Measurements from ENCODE around the gene FOXJ1. TPM values are rescaled to one million over a fixed set of nuclear protein-coding genes. Genes with fewer than 3 reads are reported as not detected.

FOXJ1 gene
- total and polyA plus RNA-seq, 2 of the 4 experiments (the other 2 are of a cell fraction) = 0.05 TPM; not detected in 1

DNA sequence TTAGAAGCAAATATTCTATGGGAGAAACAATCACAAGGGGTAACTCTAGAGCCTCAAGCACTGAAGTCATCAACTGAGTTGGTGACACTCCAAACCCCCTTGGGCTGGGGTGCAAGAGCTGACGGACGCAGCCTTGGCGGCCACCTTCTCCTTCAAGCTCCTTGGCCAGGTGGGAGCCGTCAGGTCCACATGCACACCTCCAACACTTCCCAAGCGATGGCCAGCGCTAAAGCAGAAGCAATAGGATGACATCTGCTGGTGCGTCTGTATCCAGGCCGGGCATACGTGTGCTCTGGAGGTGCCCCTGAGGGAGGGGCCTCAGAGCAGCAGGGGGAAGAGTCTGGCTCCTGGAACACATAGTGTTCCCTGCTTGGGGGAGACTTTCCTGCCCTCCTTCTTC is 12.2 kb upstream of the FOXJ1 start:
- H3K23ac ChIP-seq (ENCODE audit: low read depth, low read length) = no peak overlapping the region
- no peaks in the 10 kb centered on the region for H3K9me3 ChIP-seq (ENCODE audit: control insufficient read depth, insufficient read depth, low read length)
- no peak overlapping the region for H4K5ac ChIP-seq (ENCODE audit: low read depth, low read length)
- WGBS, 2 experiments (ENCODE audit: extremely low coverage in 2 of 2, insufficient read length in 1 of 2) = no CpG with 5 or more reads among the region's 9 CpGs
- no peak overlapping the region for H2BK15ac ChIP-seq (ENCODE audit: low read depth, low read length)
- no peak overlapping the region for H3K14ac ChIP-seq (replicated peaks; ENCODE audit: low read depth, low read length)
- no TSS peak for BruUV-seq (replicated peaks)
- no peak overlapping the region for H3K9ac ChIP-seq (ENCODE audit: low read depth, low read length)
- no peak overlapping the region for H3K56ac ChIP-seq (ENCODE audit: extremely low read depth, insufficient read depth, low read length)
- ATAC-seq (ENCODE audit: low read depth) = no peak
- no peak for DNase-seq
- peaks cover 5% of the 10 kb centered on the region for H3K27me3 ChIP-seq (ENCODE audit: control insufficient read depth, insufficient read depth, low read length)
- no peak overlapping the region for H2BK5ac ChIP-seq (ENCODE audit: low read depth, low read length, poor library complexity, severe bottlenecking)
- H2AK5ac ChIP-seq (ENCODE audit: low read depth, low read length) = no peak overlapping the region
- H3K4me3 ChIP-seq (ENCODE audit: insufficient read depth, low read depth, low read length) = no peak overlapping the region
- dilution Hi-C loops (cut with HindIII; ENCODE audit: low sequenced_read_pairs, unreplicated experiment) = no loop called here
- H3K4me2 ChIP-seq (ENCODE audit: low read depth, low read length) = no peak overlapping the region
- H4K20me1 ChIP-seq (ENCODE audit: insufficient read depth, low read length) = no peaks in the 10 kb centered on the region
- no peak overlapping the region for H4K91ac ChIP-seq (ENCODE audit: insufficient read depth, low read depth, low read length)
- no peaks in the 10 kb centered on the region; the same call in 1 of the 2 replicates for H3K4me1 ChIP-seq (ENCODE audit: control insufficient read depth, insufficient read depth, low read length)
- H2BK120ac ChIP-seq (ENCODE audit: low read depth, low read length) = no peak overlapping the region
- no peak overlapping the region for H2BK20ac ChIP-seq (ENCODE audit: low read depth, low read length)
- no peak overlapping the region for H3K18ac ChIP-seq (ENCODE audit: low read depth, low read length)
- H3K79me1 ChIP-seq (ENCODE audit: low read depth in 1 of 2, low read length in 2 of 2) = no peaks in the 10 kb centered on the region
- H3K27ac ChIP-seq (ENCODE audit: insufficient read depth, low read length) = no peak overlapping the region
- no peak overlapping the region for H4K8ac ChIP-seq (ENCODE audit: low read depth in 2 of 2, low read length in 2 of 2)
- H2AK9ac ChIP-seq (replicated peaks; ENCODE audit: low read depth, low read length, poor library complexity) = no peak overlapping the region
- no peak overlapping the region for H2AFZ ChIP-seq (replicated peaks; ENCODE audit: low read length, poor library complexity)
- ChIA-PET POLR2A (ENCODE audit: unreplicated experiment) (no interaction called here), CTCF (no interaction called here)
- intact Hi-C loops (cut with micrococcal nuclease) = no loop called here
- no peaks in the 10 kb centered on the region; the same call in 1 of the 2 replicates for H3K9me1 ChIP-seq (ENCODE audit: insufficient read depth, low read length)
- no peak overlapping the region for H3K4ac ChIP-seq (ENCODE audit: low read depth, low read length)
- TF ChIP-seq FOS (IDR thresholded peaks at IDR 0.05; ENCODE audit: low read depth, low read length) (no peak), RCOR1 (IDR thresholded peaks at IDR 0.05; ENCODE audit: insufficient replicate concordance, low read length) (no peak), MXI1 (IDR thresholded peaks at IDR 0.05; ENCODE audit: borderline replicate concordance, low read depth, low read length) (no peak), SMC3 (IDR thresholded peaks at IDR 0.05; ENCODE audit: low read depth, low read length) (no peak), RAD21 (IDR thresholded peaks at IDR 0.05; ENCODE audit: low read length) (no peak), RFX5 (IDR thresholded peaks at IDR 0.05; ENCODE audit: low read depth, low read length) (no peak), POLR2A (IDR thresholded peaks at IDR 0.05; ENCODE audit: low read depth, low read length) (no peak), NFE2L2 (IDR thresholded peaks at IDR 0.05; ENCODE audit: low read depth, low read length) (no peak), MAZ (IDR thresholded peaks at IDR 0.05; ENCODE audit: borderline replicate concordance, low read depth, low read length) (no peak), MAFK (IDR thresholded peaks at IDR 0.05; ENCODE audit: low read depth, low read length) (no peak), CHD1 (IDR thresholded peaks at IDR 0.05; ENCODE audit: low read depth, low read length) (no peak), CEBPB (IDR thresholded peaks at IDR 0.05; ENCODE audit: low read depth, low read length) (no peak), BHLHE40 (IDR thresholded peaks at IDR 0.05; ENCODE audit: low read depth, low read length) (no peak)
- TF ChIP-seq, protein P1, sequence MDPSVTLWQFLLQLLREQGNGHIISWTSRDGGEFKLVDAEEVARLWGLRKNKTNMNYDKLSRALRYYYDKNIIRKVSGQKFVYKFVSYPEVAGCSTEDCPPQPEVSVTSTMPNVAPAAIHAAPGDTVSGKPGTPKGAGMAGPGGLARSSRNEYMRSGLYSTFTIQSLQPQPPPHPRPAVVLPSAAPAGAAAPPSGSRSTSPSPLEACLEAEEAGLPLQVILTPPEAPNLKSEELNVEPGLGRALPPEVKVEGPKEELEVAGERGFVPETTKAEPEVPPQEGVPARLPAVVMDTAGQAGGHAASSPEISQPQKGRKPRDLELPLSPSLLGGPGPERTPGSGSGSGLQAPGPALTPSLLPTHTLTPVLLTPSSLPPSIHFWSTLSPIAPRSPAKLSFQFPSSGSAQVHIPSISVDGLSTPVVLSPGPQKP (IDR thresholded peaks at IDR 0.05; ENCODE audit: borderline replicate concordance, low read depth, low read length) = no peak
- TF ChIP-seq, protein P2, sequence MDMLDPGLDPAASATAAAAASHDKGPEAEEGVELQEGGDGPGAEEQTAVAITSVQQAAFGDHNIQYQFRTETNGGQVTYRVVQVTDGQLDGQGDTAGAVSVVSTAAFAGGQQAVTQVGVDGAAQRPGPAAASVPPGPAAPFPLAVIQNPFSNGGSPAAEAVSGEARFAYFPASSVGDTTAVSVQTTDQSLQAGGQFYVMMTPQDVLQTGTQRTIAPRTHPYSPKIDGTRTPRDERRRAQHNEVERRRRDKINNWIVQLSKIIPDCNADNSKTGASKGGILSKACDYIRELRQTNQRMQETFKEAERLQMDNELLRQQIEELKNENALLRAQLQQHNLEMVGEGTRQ (IDR thresholded peaks at IDR 0.05; ENCODE audit: low read depth, low read length) = no peak
- TF ChIP-seq, protein P3, sequence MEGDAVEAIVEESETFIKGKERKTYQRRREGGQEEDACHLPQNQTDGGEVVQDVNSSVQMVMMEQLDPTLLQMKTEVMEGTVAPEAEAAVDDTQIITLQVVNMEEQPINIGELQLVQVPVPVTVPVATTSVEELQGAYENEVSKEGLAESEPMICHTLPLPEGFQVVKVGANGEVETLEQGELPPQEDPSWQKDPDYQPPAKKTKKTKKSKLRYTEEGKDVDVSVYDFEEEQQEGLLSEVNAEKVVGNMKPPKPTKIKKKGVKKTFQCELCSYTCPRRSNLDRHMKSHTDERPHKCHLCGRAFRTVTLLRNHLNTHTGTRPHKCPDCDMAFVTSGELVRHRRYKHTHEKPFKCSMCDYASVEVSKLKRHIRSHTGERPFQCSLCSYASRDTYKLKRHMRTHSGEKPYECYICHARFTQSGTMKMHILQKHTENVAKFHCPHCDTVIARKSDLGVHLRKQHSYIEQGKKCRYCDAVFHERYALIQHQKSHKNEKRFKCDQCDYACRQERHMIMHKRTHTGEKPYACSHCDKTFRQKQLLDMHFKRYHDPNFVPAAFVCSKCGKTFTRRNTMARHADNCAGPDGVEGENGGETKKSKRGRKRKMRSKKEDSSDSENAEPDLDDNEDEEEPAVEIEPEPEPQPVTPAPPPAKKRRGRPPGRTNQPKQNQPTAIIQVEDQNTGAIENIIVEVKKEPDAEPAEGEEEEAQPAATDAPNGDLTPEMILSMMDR (conservative IDR thresholded peaks at IDR 0.05; ENCODE audit: low read depth, low read length) = no peak
- in situ Hi-C loops (cut with MboI; ENCODE audit: low sequenced_read_pairs) = no loop called here
- no peaks in the 10 kb centered on the region for H3K36me3 ChIP-seq (ENCODE audit: control insufficient read depth, insufficient read depth, low read length)

All from IMR-90 (cell line).